ENCODE results near the gene FEM1C. TPM values are rescaled to one million over a fixed set of nuclear protein-coding genes. Genes with fewer than 3 reads are reported as not detected.

Gene FEM1C
- total and polyA plus RNA-seq, 9 of the 15 experiments (the other 6 are each of a cell fraction or from before 2014, with no cell fraction given) = 1.4 to 9.3 (median 4.3) TPM

GRCh38 chr5:115503420-115503819, 41.2 kb downstream of the FEM1C start:
- Histone ChIP-seq H3K27me3 (ENCODE audit: control insufficient read depth in 2 of 2, insufficient read depth in 2 of 2, low read length in 2 of 2) (0 out of 5 replicates have a peak, but pooled peaks cover 0 to 3% of the 10 kb centered on the region in 2 experiments), H3K4me1 (replicated peaks in 1 of 2; ENCODE audit: control insufficient read depth in 2 of 2, insufficient read depth in 2 of 2, low read length in 2 of 2) (no peaks in the 10 kb centered on the region), H3K9ac (ENCODE audit: insufficient read depth in 1 of 2, low read depth in 2 of 2, low read length in 2 of 2) (no peak overlapping the region), H3K36me3 (ENCODE audit: control insufficient read depth, insufficient read depth, low read length) (no peaks in the 10 kb centered on the region), H3K27ac (ENCODE audit: extremely low read depth, low read depth, low read length) (no peak overlapping the region), H3K4me2 (ENCODE audit: insufficient read depth, low read length) (no peak overlapping the region), H3K79me2 (ENCODE audit: control insufficient read depth, insufficient read depth, low read length) (no peaks in the 10 kb centered on the region), H3K9me3 (replicated peaks; ENCODE audit: control insufficient read depth, insufficient read depth, low read depth, low read length) (no peaks in the 10 kb centered on the region), H3K4me3 (no peak overlapping the region), H3K9me1 (ENCODE audit: control insufficient read depth, insufficient read depth, low read length) (no peaks in the 10 kb centered on the region), H2AFZ (ENCODE audit: low read depth, low read length) (no peak overlapping the region), H4K20me1 (replicated peaks; ENCODE audit: control insufficient read depth, insufficient read depth, low read length) (no peaks in the 10 kb centered on the region)
- no peak for FAIRE-seq
- intact Hi-C loops (cut with micrococcal nuclease) (no loop called here), in situ Hi-C loops (cut with MboI) (no loop called here)
- ATAC-seq = no peak
- ChIA-PET POLR2A (no interaction called here), CTCF (ENCODE audit: low intra/inter-chr PET ratio) (no interaction called here)
- 0% methylated on average over 1 of the region's 1 CpG for WGBS (ENCODE audit: insufficient coverage, low coverage, missing lambda C conversion rate)
- no TSS peak for BruUV-seq (replicated peaks)
- DNase-seq (ENCODE audit: extremely low read depth in 1 of 4, low spot score in 3 of 4) = no peak
- TF ChIP-seq MGA (IDR thresholded peaks at IDR 0.05) (no peak), THAP12 (CRISPR knock-in tag; IDR thresholded peaks at IDR 0.05) (no peak), HOXB6 (CRISPR knock-in tag; IDR thresholded peaks at IDR 0.05; ENCODE audit: borderline replicate concordance) (no peak), CBX3 (IDR thresholded peaks at IDR 0.05; ENCODE audit: borderline replicate concordance in 1 of 2, low read length in 2 of 2) (no peak), ASH1L (IDR thresholded peaks at IDR 0.05; ENCODE audit: borderline replicate concordance, low read depth, partially characterized antibody) (no peak), ELK3 (CRISPR knock-in tag; IDR thresholded peaks at IDR 0.05) (no peak), SMARCA5 (IDR thresholded peaks at IDR 0.05) (no peak), NRF1 (conservative IDR thresholded peaks at IDR 0.05 in 1 of 2, IDR thresholded peaks at IDR 0.05 in 1 of 2) (no peak)
